GM12891 (cell line): Measurements from ENCODE around the gene TMCO2. TPM values are rescaled to one million over a fixed set of nuclear protein-coding genes. Genes with fewer than 3 reads are reported as not detected.
"Not testable (repeated sequence)": the region's sequence is repeated elsewhere in the genome, so short reads cannot be mapped to it uniquely, and the experiment has no call there.

ENCODE experiments used
- DNase-seq: peaks from one replicate; pipeline ENCODE4 v3.0.0; 2011; ENCODE audit warnings: low spot score; ENCODE audit not compliant: insufficient read length
- FAIRE-seq: peaks from 2 replicates; lab custom pipeline; 2011; peaks lifted over from hg19 to GRCh38; lab: Jason Lieb, UNC
- PAX5 ChIP-seq: IDR thresholded peaks from 2 replicates; pipeline ENCODE4 v1.6.1; 2011; ENCODE audit warnings: low read length, moderate library complexity, mild to moderate bottlenecking; ENCODE audit not compliant: insufficient read depth, severe bottlenecking
- POLR2A ChIP-seq: IDR thresholded peaks from 2 replicates; pipeline ENCODE4 v1.6.1; 2011; ENCODE audit warnings: low read depth, low read length, control low read depth
- POLR2AphosphoS5 ChIP-seq: IDR thresholded peaks from 2 replicates; pipeline ENCODE4 v1.6.1; 2011; ENCODE audit warnings: low read depth, low read length, control low read depth
- POU2F2 ChIP-seq: IDR thresholded peaks from 2 replicates; pipeline ENCODE4 v1.6.1; 2011; ENCODE audit warnings: low read depth, mild to moderate bottlenecking, control low read depth, low read length, moderate library complexity
- SPI1 ChIP-seq: IDR thresholded peaks from 2 replicates; pipeline ENCODE4 v1.6.1; 2011; ENCODE audit warnings: low read depth, low read length, control low read depth
- TAF1 ChIP-seq: IDR thresholded peaks from 2 replicates; pipeline ENCODE4 v1.6.1; 2011; ENCODE audit warnings: low read depth, low read length, control low read depth
- polyA plus RNA-seq: library from polyadenylated mRNA; unstranded; fragments of >200 nt; gene quantifications from one replicate; pipeline ENCODE4 v1.2.1, GENCODE V29; 2012; ENCODE audit warnings: low read depth, missing spikeins, inconsistent platforms; ENCODE audit not compliant: missing spikeins

TMCO2 gene
- not detected for polyA plus RNA-seq

GRCh38 chr1:40247655-40248054 is at the start of gene TMCO2:
TMCO2 (plus strand) TSS chr1:40247937; CDS start chr1:40247994, 57 bp downstream.
- no peak for DNase-seq
- FAIRE-seq = no peak
- TF ChIP-seq PAX5 (no peak), SPI1 (no peak), POLR2AphosphoS5 (no peak), TAF1 (no peak), POU2F2 (no peak), POLR2A (no peak)

DNA sequence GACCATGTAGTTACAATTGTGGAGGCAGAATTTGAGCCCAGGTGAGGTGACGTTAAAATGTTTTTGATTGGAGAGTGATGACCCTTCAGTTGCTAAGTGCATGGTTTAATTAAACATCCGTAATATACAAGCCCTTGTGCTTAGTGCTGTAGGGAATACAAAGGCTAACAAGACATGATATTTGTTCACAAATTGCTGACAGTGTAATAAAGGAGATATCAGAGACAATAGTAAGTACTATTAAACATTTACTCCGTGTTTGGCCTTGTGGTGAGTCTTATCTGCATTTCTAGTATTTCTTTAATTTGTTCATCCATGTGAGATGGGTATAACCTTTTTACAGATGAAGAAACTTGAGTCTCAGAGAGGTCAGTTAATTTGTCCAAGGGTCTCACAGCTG is 48.6 kb upstream of the TMCO2 start:
- DNase-seq (no peak), FAIRE-seq (no peak)
- TF ChIP-seq POLR2AphosphoS5 (no peak), POU2F2 (no peak), POLR2A (no peak), PAX5 (no peak), TAF1 (no peak), SPI1 (no peak)

DNA sequence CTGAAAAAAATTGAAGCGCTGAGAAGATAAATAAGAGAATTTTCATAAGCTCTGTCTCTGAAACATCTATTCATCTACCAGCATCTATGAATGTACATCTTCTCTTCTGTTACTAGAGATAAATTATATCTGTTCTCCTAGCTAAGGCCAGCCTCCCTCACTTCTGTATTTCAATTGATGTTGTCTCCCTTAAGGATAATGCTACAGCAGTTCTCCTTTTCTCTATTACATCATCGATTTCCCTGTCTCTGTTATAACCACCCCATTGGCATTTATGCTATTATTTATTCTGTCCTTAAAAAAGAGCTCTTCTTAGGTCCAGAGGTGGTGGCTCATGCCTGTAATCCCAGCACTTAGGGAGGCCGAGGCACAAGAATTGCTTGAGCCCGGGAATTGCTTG is 42.9 kb upstream of the TMCO2 start:
- TF ChIP-seq TAF1 (no peak), POU2F2 (no peak), POLR2A (no peak), POLR2AphosphoS5 (no peak), SPI1 (no peak), PAX5 (no peak)
- DNase-seq (no peak), FAIRE-seq (no peak)

DNA sequence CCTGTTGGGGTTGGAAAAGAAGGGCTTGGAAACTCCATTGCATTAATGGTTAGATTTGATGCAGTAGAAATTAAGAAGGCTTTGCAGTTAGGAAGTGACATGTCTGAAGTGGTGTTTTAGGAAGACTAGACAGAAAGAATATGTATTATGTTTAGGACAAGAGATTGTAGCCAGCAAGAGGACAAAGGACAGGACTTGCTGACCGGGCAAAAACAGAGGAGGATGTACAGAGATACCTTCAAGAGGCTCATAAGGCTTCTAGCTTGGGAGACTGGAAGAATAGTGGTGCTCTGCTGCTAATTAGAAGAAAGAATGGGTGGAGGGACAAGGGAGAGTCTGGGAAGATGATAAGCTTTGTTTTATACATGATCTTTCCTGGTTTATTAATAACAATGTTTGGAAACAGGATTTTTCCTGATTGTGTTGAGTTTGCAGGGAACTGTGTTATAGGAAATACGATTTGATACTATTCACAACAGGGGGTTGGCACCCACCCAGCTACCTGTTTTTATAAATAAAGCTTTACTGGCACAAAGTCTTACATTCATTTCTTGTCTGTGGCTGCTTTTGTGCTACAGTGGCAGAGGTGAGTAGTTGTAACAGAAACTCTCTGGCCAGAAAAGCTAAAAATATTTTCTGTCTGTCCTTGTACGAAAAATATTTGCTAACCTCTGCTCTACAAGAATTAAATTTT is 37.1 kb upstream of the TMCO2 start:
- FAIRE-seq = no peak
- DNase-seq = no peak
- TF ChIP-seq TAF1 (no peak), POLR2A (no peak), SPI1 (no peak), POU2F2 (no peak), POLR2AphosphoS5 (no peak), PAX5 (no peak)

GRCh38 chr1:40218333-40218732 is 29.4 kb upstream of the TMCO2 start:
- TF ChIP-seq POLR2AphosphoS5 (no peak), SPI1 (no peak), POU2F2 (no peak)
- DNase-seq (no peak), FAIRE-seq (peak; percentile 83)

GRCh38 chr1:40221471-40221905 is 26.2 kb upstream of the TMCO2 start:
- not testable (repeated sequence) for FAIRE-seq, DNase-seq

GRCh38 chr1:40221977-40222772 is 25.6 kb upstream of the TMCO2 start:
- no peak for DNase-seq
- FAIRE-seq = peak; percentile 64
- TF ChIP-seq POU2F2 (no peak), SPI1 (no peak), POLR2A (no peak), TAF1 (no peak), PAX5 (no peak), POLR2AphosphoS5 (no peak)

DNA sequence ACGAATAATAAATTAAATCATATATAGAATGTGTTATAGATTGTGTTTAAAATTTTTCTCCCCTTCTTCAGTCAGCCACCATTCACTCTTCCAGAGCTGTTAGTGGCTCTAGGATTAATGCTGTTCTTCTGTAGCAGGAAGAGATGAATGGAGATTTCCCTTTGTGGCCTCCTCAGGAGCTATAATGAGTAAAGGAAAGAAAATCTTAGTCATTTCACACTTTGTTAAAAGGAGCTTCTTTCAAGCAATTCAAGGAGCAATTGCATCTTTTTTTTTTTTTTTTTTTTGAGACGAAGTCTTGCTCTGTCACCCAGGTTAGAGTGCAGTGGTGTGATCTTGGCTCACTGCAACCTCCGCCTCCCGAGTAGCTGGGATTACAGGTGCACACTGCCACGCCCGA is 23.7 kb upstream of the TMCO2 start:
- no peak for DNase-seq
- no peak for TF ChIP-seq POLR2A
- no peak for TF ChIP-seq POU2F2
- TF ChIP-seq TAF1 = no peak
- no peak for TF ChIP-seq POLR2AphosphoS5
- no peak for TF ChIP-seq PAX5
- no peak for FAIRE-seq

- TF ChIP-seq POU2F2 (no peak), TAF1 (no peak), POLR2A (no peak), PAX5 (no peak), SPI1 (no peak), POLR2AphosphoS5 (no peak)
- no peak for DNase-seq
- no peak for FAIRE-seq
Measured at GRCh38 chr1:40226192-40226591, 21.5 kb upstream of the TMCO2 start.
